Left lung (tissue), 10 donors: ENCODE results near the gene CETP. TPM values are rescaled to one million over a fixed set of nuclear protein-coding genes. Genes with fewer than 3 reads are reported as not detected.
A peak's percentile ranks its signal among the peaks of the same experiment; 100 is the strongest.

ENCODE experiments used
- ATAC-seq: fragments of 200-7000 bp; cut with Tn5 transposase; one replicate; pipeline ENCODE4 v1.9.1; 2020; ENCODE audit warnings: moderate library complexity
- DNase-seq, 4 donors: peaks; one replicate each; pipeline ENCODE4 v3.0.0-alpha.2; 2013 to 2020
- H3K27ac ChIP-seq, 2 donors: fragments of 200-600 bp; sonication (generic) in 1 of 2; one replicate each; pipeline versions ENCODE4 v1.5.0 to v1.8.0; 2020 to 2021
- H3K27me3 ChIP-seq, 2 donors: fragments of 200-600 bp; sonication (generic) in 1 of 2; one replicate each; pipeline versions ENCODE4 v1.5.0 to v1.8.0; 2020 to 2021
- H3K36me3 ChIP-seq, 2 donors: fragments of 200-600 bp; sonication (generic) in 1 of 2; one replicate each; pipeline versions ENCODE4 v1.5.0 to v1.8.0; 2020 to 2021
- H3K4me1 ChIP-seq, 2 donors: fragments of 200-600 bp; one replicate each; pipeline ENCODE4 v1.8.0; 2021
- H3K4me3 ChIP-seq, 2 donors: fragments of 200-600 bp; sonication (generic) in 1 of 2; one replicate each; pipeline versions ENCODE4 v1.5.0 to v1.8.0; 2020 to 2021; ENCODE audit warnings: mild to moderate bottlenecking in 1 of 2
- H3K9me3 ChIP-seq, 2 donors: fragments of 200-600 bp; sonication (generic) in 1 of 2; one replicate each; pipeline versions ENCODE4 v1.5.0 to v1.8.0; 2020 to 2021
- intact Hi-C, 2 donors: fragments of 100-400 bp; cut with DNase I; formaldehyde crosslinking; loops; one replicate each; pipeline versions ENCODE4 v1.11.2 to v1.14.2; 2022
- polyA plus RNA-seq, 6 donors: library from polyadenylated mRNA; unstranded; fragments of 120-200 nt; gene quantifications; one replicate each; pipeline ENCODE4 v1.2.1, GENCODE V29; 2013; ENCODE audit not compliant: insufficient read length in 6 of 6
- total RNA-seq, 2 donors: library from RNA; stranded (reverse); fragmentation: NEBNext Ultra II Directional; extraction: Animal tissue kit (Norgen Biotek cat#: 25700); gene quantifications; one replicate each; pipeline ENCODE4 v1.2.1, GENCODE V29; 2021
- TF ChIP-seq, protein P1 (sequence below), 2 donors: fragments of 200-600 bp; sonication (generic) in 1 of 2; IDR thresholded peaks; one replicate each; pipeline versions ENCODE4 v1.5.0 to v1.8.0; 2021; ENCODE audit warnings: antibody characterized with exemption in 2 of 2
- donor health status: DM: no; HTN: yes; CAD: no.
- donor health status: DM: no; HTN: no; CAD: no.

The CETP gene
- total and polyA plus RNA-seq, 8 donors: 0.58 to 15.2 (median 12.8) TPM

DNA sequence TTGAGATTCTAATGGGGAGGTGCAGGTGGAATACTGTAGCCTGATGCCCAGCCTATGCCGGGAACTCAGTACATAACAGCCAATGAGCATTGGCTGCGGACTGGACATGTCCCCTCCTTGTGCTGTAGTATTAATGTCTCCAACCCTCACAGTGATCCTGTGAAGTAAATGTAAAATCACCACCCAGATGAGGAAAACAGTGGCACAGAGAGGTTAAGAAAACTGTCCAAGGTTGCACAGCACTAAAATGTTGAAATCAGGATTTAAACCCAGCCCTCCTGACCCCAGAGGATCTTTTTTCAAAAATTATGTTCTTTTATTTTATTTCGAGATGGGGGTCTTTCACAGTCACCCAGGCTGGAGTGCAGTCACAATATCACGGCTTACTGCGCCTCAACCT lies 35.5 kb downstream of the CETP start:
- TF ChIP-seq, protein P1, sequence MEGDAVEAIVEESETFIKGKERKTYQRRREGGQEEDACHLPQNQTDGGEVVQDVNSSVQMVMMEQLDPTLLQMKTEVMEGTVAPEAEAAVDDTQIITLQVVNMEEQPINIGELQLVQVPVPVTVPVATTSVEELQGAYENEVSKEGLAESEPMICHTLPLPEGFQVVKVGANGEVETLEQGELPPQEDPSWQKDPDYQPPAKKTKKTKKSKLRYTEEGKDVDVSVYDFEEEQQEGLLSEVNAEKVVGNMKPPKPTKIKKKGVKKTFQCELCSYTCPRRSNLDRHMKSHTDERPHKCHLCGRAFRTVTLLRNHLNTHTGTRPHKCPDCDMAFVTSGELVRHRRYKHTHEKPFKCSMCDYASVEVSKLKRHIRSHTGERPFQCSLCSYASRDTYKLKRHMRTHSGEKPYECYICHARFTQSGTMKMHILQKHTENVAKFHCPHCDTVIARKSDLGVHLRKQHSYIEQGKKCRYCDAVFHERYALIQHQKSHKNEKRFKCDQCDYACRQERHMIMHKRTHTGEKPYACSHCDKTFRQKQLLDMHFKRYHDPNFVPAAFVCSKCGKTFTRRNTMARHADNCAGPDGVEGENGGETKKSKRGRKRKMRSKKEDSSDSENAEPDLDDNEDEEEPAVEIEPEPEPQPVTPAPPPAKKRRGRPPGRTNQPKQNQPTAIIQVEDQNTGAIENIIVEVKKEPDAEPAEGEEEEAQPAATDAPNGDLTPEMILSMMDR (IDR thresholded peaks at IDR 0.05): no peak
- DNase-seq (no peak), ATAC-seq (no peak)
- Histone ChIP-seq H3K27ac (no peak overlapping the region), H3K36me3 (peaks cover 0 to 11% of the 10 kb centered on the region in 2 donors), H3K4me1 (peaks cover 0 to 78% of the 10 kb centered on the region in 2 donors), H3K9me3 (no peaks in the 10 kb centered on the region), H3K27me3 (no peaks in the 10 kb centered on the region), H3K4me3 (no peak overlapping the region)
- intact Hi-C loops: no loop called here

DNA sequence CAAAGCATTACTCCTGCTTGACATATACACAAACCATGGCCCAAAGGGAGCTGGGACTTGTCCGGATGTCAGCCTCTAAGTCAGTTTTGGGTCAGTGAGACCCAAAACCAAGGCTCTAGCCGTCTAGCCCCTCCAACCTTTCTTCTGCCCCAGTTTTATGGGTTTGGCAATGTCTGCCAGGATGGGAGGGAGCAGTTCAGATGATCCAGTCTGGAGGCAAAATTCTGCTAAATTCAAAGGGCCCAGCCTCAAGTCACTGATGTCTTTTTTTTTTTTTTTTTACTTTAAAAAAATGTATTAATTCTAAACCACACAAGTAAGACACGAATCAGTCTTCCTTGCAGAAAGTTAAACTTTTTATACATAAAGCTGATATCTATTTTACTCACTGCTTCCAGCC lies 36.2 kb downstream of the CETP start:
- DNase-seq (no peak), ATAC-seq (no peak)
- no peak overlapping the region for H3K4me3 ChIP-seq
- peak overlapping the region in 1 of 2 donors; percentile 77 for H3K27ac ChIP-seq
- H3K4me1 ChIP-seq: peaks cover 0 to 72% of the 10 kb centered on the region in 2 donors
- peaks cover 0 to 11% of the 10 kb centered on the region in 2 donors for H3K36me3 ChIP-seq
- H3K9me3 ChIP-seq: no peaks in the 10 kb centered on the region
- no peaks in the 10 kb centered on the region for H3K27me3 ChIP-seq
- intact Hi-C loops: no loop called here
- TF ChIP-seq, protein P1 (IDR thresholded peaks at IDR 0.05): no peak

DNA sequence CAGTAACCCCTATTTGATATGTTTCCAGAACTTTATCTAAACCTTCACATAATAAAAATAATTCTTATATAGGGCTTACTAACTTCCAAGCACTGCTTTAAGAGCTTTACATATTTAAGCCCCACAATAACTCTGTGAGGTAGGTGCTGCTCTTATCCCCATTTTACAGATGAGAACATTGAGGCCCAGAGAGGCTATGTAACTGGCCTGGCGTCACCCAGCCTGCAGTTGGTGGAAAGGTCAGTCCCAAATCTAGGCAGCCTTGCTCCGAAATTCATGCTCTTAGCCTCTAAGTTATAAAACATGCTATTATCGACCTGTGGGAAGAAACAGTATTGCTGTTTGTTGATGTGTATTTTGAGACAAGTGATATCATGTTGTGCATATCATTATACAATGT lies 36.6 kb downstream of the CETP start:
- no peak for DNase-seq
- TF ChIP-seq, protein P1 (IDR thresholded peaks at IDR 0.05): no peak
- intact Hi-C loops: no loop called here
- no peaks in the 10 kb centered on the region for H3K27me3 ChIP-seq
- no peaks in the 10 kb centered on the region for H3K9me3 ChIP-seq
- H3K4me1 ChIP-seq: peaks cover 0 to 72% of the 10 kb centered on the region in 2 donors
- peak overlapping the region in 1 of 2 donors; percentile 77 for H3K27ac ChIP-seq
- H3K36me3 ChIP-seq: peaks cover 0 to 14% of the 10 kb centered on the region in 2 donors
- ATAC-seq: no peak
- H3K4me3 ChIP-seq: no peak overlapping the region

DNA sequence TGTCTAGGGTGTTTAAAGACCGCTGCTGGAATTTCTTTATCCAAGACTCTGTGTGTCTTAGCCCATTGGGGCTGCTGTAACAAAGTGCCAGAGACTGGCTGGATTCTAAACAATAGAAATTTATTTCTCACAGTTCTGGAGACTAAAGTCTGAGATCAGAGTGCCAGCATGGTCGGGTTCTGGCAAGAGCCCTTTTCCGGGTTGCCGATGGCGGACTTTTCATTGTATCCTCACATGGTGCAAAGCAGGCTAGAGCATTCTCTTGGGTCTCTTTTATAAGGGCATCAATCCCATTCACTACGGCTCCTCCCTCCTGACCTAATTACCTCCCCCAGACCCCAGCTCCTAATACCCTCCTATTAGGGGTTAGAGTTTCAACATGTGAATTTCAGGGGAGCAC lies 37.1 kb downstream of the CETP start:
- Histone ChIP-seq H3K9me3 (no peaks in the 10 kb centered on the region), H3K27ac (peak overlapping the region; percentile 10 to 77), H3K27me3 (no peaks in the 10 kb centered on the region), H3K4me1 (peaks cover 0 to 72% of the 10 kb centered on the region in 2 donors), H3K4me3 (no peak overlapping the region), H3K36me3 (peaks cover 0 to 17% of the 10 kb centered on the region in 2 donors)
- TF ChIP-seq, protein P1 (IDR thresholded peaks at IDR 0.05): no peak
- intact Hi-C loops: no loop called here
- no peak for ATAC-seq
- no peak for DNase-seq

DNA sequence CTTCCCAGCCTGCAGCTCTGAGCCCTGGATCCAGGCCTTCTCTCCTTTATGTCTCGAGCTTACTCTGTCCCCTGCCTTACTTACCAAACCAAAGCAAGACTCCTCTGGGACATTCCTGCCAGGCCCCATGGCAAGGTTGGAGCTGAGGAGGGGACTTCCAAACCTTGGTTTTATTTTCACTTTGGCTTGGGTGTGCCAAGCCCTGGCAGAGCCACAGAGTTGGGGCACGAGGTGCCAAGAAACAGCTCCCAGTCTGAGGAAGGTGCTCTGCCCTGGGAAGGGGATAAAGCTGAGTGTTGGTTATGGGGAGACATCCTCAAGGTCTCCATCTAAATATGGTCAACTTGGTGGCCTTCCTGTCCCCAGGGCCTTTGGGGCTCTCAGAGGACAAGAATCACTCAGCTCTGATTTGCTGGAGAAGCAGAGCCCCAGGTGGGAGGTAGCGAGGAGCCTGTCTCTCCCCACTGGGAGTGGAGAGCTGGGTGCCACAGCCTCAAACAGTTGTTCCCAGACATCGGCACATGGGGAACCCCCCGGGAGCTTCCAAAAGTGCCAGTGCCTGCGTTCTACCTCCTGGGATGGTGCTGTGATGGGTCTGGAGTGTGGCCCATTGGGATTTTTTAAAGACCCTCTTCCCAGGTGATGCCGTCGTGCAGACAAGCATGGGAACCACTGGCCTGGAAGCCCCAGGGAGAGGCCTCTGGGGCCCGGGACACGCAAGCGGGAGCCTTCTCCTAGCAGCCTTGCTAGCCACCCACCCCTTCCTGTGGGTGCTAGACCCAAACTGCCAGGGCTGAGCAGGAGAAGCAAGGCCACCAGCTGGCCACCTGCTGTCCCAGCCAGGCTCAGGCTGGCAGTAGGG lies 37.9 kb downstream of the CETP start:
- Histone ChIP-seq H3K36me3 (peaks cover 0 to 24% of the 10 kb centered on the region in 2 donors), H3K27me3 (no peaks in the 10 kb centered on the region), H3K9me3 (no peaks in the 10 kb centered on the region), H3K4me3 (no peak overlapping the region), H3K27ac (peak overlapping the region; percentile 20 to 77), H3K4me1 (peaks cover 0 to 72% of the 10 kb centered on the region in 2 donors)
- intact Hi-C loops: no loop called here
- no peak for ATAC-seq
- DNase-seq: no peak
- TF ChIP-seq, protein P1 (IDR thresholded peaks at IDR 0.05): no peak
